Spleen (tissue), 11 donors: Measurements from ENCODE around the gene PRR33. TPM values are rescaled to one million over a fixed set of nuclear protein-coding genes. Genes with fewer than 3 reads are reported as not detected.

Experiments
- DNase-seq: peaks from one replicate; pipeline ENCODE4 v3.0.0-alpha.2; 2020
- H3K27ac ChIP-seq, 8 donors: fragments of 200-600 bp; sonication (generic) in 7 of 8; 1 replicate in 4 of 8; 2 replicates in 4 of 8; pipeline versions ENCODE4 v1.5.0 to v1.8.0; 2016 to 2021; ENCODE audit warnings: inconsistent platforms in 4 of 8, mild to moderate bottlenecking in 4 of 8, moderate library complexity in 1 of 8
- H3K27me3 ChIP-seq, 7 donors: fragments of 200-600 bp; sonication (generic) in 6 of 7; replicated peaks in 1 of 7; 1 replicate in 4 of 7; 2 replicates in 3 of 7; pipeline versions ENCODE4 v1.5.0 to v1.8.0; 2016 to 2021; ENCODE audit warnings: inconsistent platforms in 3 of 7, mild to moderate bottlenecking in 1 of 7
- H3K36me3 ChIP-seq, 6 donors: fragments of 200-600 bp; sonication (generic) in 5 of 6; 1 replicate in 4 of 6; 2 replicates in 2 of 6; pipeline versions ENCODE4 v1.5.0 to v1.8.0; 2016 to 2021; ENCODE audit warnings: inconsistent platforms in 2 of 6
- H3K4me1 ChIP-seq, 6 donors: fragments of 200-600 bp; sonication (generic) in 5 of 6; 1 replicate in 3 of 6; 2 replicates in 3 of 6; pipeline versions ENCODE4 v1.5.0 to v1.8.0; 2016 to 2021; ENCODE audit warnings: inconsistent platforms in 3 of 6
- H3K4me3 ChIP-seq, 8 donors: fragments of 200-600 bp; sonication (generic) in 7 of 8; 1 replicate in 4 of 8; 2 replicates in 4 of 8; pipeline versions ENCODE4 v1.5.0 to v1.8.0; 2016 to 2021; ENCODE audit warnings: inconsistent platforms in 4 of 8, mild to moderate bottlenecking in 4 of 8, moderate library complexity in 2 of 8
- H3K9me3 ChIP-seq, 8 donors: fragments of 200-600 bp; sonication (generic) in 7 of 8; 1 replicate in 4 of 8; 2 replicates in 4 of 8; pipeline versions ENCODE4 v1.5.0 to v1.8.0; 2016 to 2021; ENCODE audit warnings: inconsistent platforms in 4 of 8
- CTCF ChIP-seq, 11 experiments: fragments of 200-600 bp in 7 of 11; fragments of 450-650 bp in 4 of 11; sonication (generic) in 4 of 11; IDR thresholded peaks in 8 of 11; conservative IDR thresholded peaks in 3 of 11; 1 replicate in 7 of 11; 2 replicates in 4 of 11; pipeline versions ENCODE4 v1.4.0 to v1.8.0; 2016 to 2021; ENCODE audit warnings: antibody characterized with exemption in 11 of 11, inconsistent platforms in 4 of 11, mild to moderate bottlenecking in 1 of 11
- POLR2A ChIP-seq, 3 donors: fragments of 450-650 bp; IDR thresholded peaks; one replicate each; pipeline ENCODE4 v1.5.1; 2017; ENCODE audit warnings: antibody characterized with exemption in 3 of 3, mild to moderate bottlenecking in 1 of 3
- POLR2AphosphoS5 ChIP-seq, 3 donors: sonication (generic); formaldehyde crosslinking; IDR thresholded peaks; one replicate each; pipeline ENCODE4 v1.5.1; 2017; ENCODE audit warnings: antibody characterized with exemption in 3 of 3
- WGBS, 5 donors: extraction: QIAGEN DNeasy Blood & Tissue Kit in 3 of 5; methylation state at CpG; one replicate each; pipeline versions ENCODE4 v1.1.5 to v1.1.7; 2013 to 2018; 5-methylcytosine and 5-hydroxymethylcytosine counted together
- intact Hi-C: fragments of 100-400 bp; cut with DNase I; formaldehyde crosslinking; loops from one replicate; pipeline ENCODE4 v1.15.0; 2023; ENCODE audit warnings: low total_unique reads
- polyA plus RNA-seq, 3 donors: library from polyadenylated mRNA; stranded (reverse); fragments of 200-250 nt; gene quantifications; one replicate each; pipeline ENCODE4 v1.2.1, GENCODE V29; 2013
- total RNA-seq, 7 donors: library from RNA; depleted of rRNA in 3 of 7; stranded (reverse); fragments of >200 nt in 3 of 7; fragmentation: NEBNext Ultra II Directional in 4 of 7; extraction: Animal tissue kit (Norgen Biotek cat#: 25700) in 4 of 7; gene quantifications; one replicate each; pipeline versions ENCODE4 v1.1.0 to v1.2.1, GENCODE V29; 2016 to 2021
- donor health status: healthy with polysubstance abuse.
- donor health status: DM: no; HTN: no; CAD: no; lungs with moderate emphysema.
- donor health status: DM: no; HTN: no; CAD: no.
- donor health status: Bipolar disorder and iron deficiency.
- donor health status: healthy.
- donor health status: DM: no; HTN: no; CAD: no.
- donor health status: DM: yes; HTN: yes; CAD: no.

Gene PRR33
- total and polyA plus RNA-seq, 10 donors = 0.03 to 0.64 (median 0.20) TPM; not detected in 7

GRCh38 chr11:1858154-1858553 is 33.5 kb downstream of the PRR33 start:
- peak overlapping the region in 1 of 8 donors; percentile 9 for H3K27ac ChIP-seq
- peak overlapping the region in 1 of 8 donors; percentile 13 for H3K4me3 ChIP-seq
- peak; percentile 81 for DNase-seq
- no peaks in the 10 kb centered on the region for H3K27me3 ChIP-seq
- H3K36me3 ChIP-seq = peaks cover 0 to 46% (median 2%) of the 10 kb centered on the region in 6 donors
- no peaks in the 10 kb centered on the region for H3K9me3 ChIP-seq
- H3K4me1 ChIP-seq = peaks cover 26 to 84% (median 59%) of the 10 kb centered on the region in 6 donors
- TF ChIP-seq POLR2A (IDR thresholded peaks at IDR 0.05) = no peak
- TF ChIP-seq CTCF (IDR thresholded peaks at IDR 0.05 in 8 of 11, conservative IDR thresholded peaks at IDR 0.05 in 3 of 11) = no peak
- TF ChIP-seq POLR2AphosphoS5 (IDR thresholded peaks at IDR 0.05) = peak; percentile 23 to 40 (median 38)
- intact Hi-C loops = no loop called here
- 62 to 95% (median 76%) methylated on average over 7 to 9 of the region's 9 CpGs for WGBS, 5 donors

GRCh38 chr11:1857064-1857463 is 34.6 kb downstream of the PRR33 start:
- H3K9me3 ChIP-seq = no peaks in the 10 kb centered on the region
- peaks cover 0 to 36% (median 0%) of the 10 kb centered on the region in 6 donors for H3K36me3 ChIP-seq
- no peaks in the 10 kb centered on the region for H3K27me3 ChIP-seq
- peaks cover 28 to 82% (median 58%) of the 10 kb centered on the region in 6 donors for H3K4me1 ChIP-seq
- 81 to 91% (median 86%) methylated on average over 7 to 11 of the region's 11 CpGs for WGBS, 5 donors
- intact Hi-C loops = no loop called here
- DNase-seq = peak; percentile 71
- TF ChIP-seq POLR2A (IDR thresholded peaks at IDR 0.05) = no peak
- TF ChIP-seq POLR2AphosphoS5 (IDR thresholded peaks at IDR 0.05) = peak in 2 of 3 donors; percentile 39 to 48
- H3K27ac ChIP-seq = peak overlapping the region in 1 of 8 donors; percentile 12
- no peak overlapping the region for H3K4me3 ChIP-seq

- peak overlapping the region in 2 of 8 donors; percentile 91 to 94 for H3K27ac ChIP-seq
- H3K9me3 ChIP-seq = no peaks in the 10 kb centered on the region
- peak; percentile 81 for DNase-seq
- intact Hi-C loops = no loop called here
- no peaks in the 10 kb centered on the region for H3K27me3 ChIP-seq
- WGBS, 5 donors = 82 to 100% (median 87%) methylated on average over 7 to 13 of the region's 13 CpGs
- no peak for TF ChIP-seq CTCF (IDR thresholded peaks at IDR 0.05 in 8 of 11, conservative IDR thresholded peaks at IDR 0.05 in 3 of 11)
- peak in 2 of 3 donors; percentile 12 to 15 for TF ChIP-seq POLR2AphosphoS5 (IDR thresholded peaks at IDR 0.05)
- TF ChIP-seq POLR2A (IDR thresholded peaks at IDR 0.05) = no peak
- H3K4me1 ChIP-seq = peaks cover 34 to 85% (median 64%) of the 10 kb centered on the region in 6 donors
- peaks cover 0 to 36% (median 0%) of the 10 kb centered on the region in 6 donors for H3K36me3 ChIP-seq
- H3K4me3 ChIP-seq = peak overlapping the region in 1 of 8 donors; percentile 71
Measured at GRCh38 chr11:1856306-1857005, 35.2 kb downstream of the PRR33 start.

- H3K36me3 ChIP-seq = peaks cover 0 to 36% (median 0%) of the 10 kb centered on the region in 6 donors
- intact Hi-C loops = no loop called here
- no peaks in the 10 kb centered on the region for H3K9me3 ChIP-seq
- peak; percentile 79 for DNase-seq
- peak overlapping the region in 2 of 8 donors; percentile 91 to 94 for H3K27ac ChIP-seq
- peaks cover 38 to 91% (median 70%) of the 10 kb centered on the region in 6 donors for H3K4me1 ChIP-seq
- H3K4me3 ChIP-seq = peak overlapping the region in 1 of 8 donors; percentile 71
- 83 to 93% (median 86%) methylated on average over 6 to 11 of the region's 11 CpGs for WGBS, 5 donors
- no peaks in the 10 kb centered on the region for H3K27me3 ChIP-seq
- peak in 1 of 3 donors; percentile 37 for TF ChIP-seq POLR2AphosphoS5 (IDR thresholded peaks at IDR 0.05)
- TF ChIP-seq POLR2A (IDR thresholded peaks at IDR 0.05) = no peak
- TF ChIP-seq CTCF (IDR thresholded peaks at IDR 0.05 in 8 of 11, conservative IDR thresholded peaks at IDR 0.05 in 3 of 11) = no peak
Measured at GRCh38 chr11:1855886-1856265, 35.8 kb downstream of the PRR33 start.
